H9 (cell line): Measurements from ENCODE around the gene USP21. TPM values are rescaled to one million over a fixed set of nuclear protein-coding genes. Genes with fewer than 3 reads are reported as not detected.

Source experiments
- DNase-seq: peaks from one replicate; pipeline ENCODE4 v3.0.0-alpha.2; 2017
- H2AFZ ChIP-seq: one replicate; pipeline ENCODE4 v1.6.1; 2013; ENCODE audit warnings: mild to moderate bottlenecking, low read length, control low read depth, moderate library complexity
- H2AK5ac ChIP-seq: 2 replicates; pipeline ENCODE4 v1.6.1; 2013; ENCODE audit warnings: low read length, control low read depth, mixed read lengths; ENCODE audit not compliant: insufficient read length
- H2BK120ac ChIP-seq: one replicate; pipeline ENCODE4 v1.6.1; 2013; ENCODE audit warnings: low read depth, mild to moderate bottlenecking, low read length, control low read depth, inconsistent platforms; ENCODE audit not compliant: poor library complexity, severe bottlenecking
- H2BK12ac ChIP-seq: 2 replicates; pipeline ENCODE4 v1.6.1; 2013; ENCODE audit warnings: low read length, control low read depth, mixed read lengths, low read depth; ENCODE audit not compliant: insufficient read length
- H2BK15ac ChIP-seq: 2 replicates; pipeline ENCODE4 v1.6.1; 2013; ENCODE audit warnings: low read depth, low read length, control low read depth
- H2BK20ac ChIP-seq: one replicate; pipeline ENCODE4 v1.6.1; 2013; ENCODE audit warnings: low read depth, mild to moderate bottlenecking, low read length, control low read depth, inconsistent platforms; ENCODE audit not compliant: poor library complexity, severe bottlenecking
- H2BK5ac ChIP-seq: 2 replicates; pipeline ENCODE4 v1.6.1; 2013; ENCODE audit warnings: low read length, control low read depth, mixed read lengths; ENCODE audit not compliant: insufficient read length
- H3K14ac ChIP-seq: 2 replicates; pipeline ENCODE4 v1.6.1; 2013; ENCODE audit warnings: low read length, control low read depth; ENCODE audit not compliant: insufficient read depth
- H3K18ac ChIP-seq: 2 replicates; pipeline ENCODE4 v1.6.1; 2013; ENCODE audit warnings: low read depth, mild to moderate bottlenecking, mixed read lengths, low read length, control low read depth; ENCODE audit not compliant: insufficient read length
- H3K23ac ChIP-seq: 2 replicates; pipeline ENCODE4 v1.6.1; 2013; ENCODE audit warnings: low read length, control low read depth, mixed read lengths, low read depth; ENCODE audit not compliant: insufficient read length
- H3K23me2 ChIP-seq: 2 replicates; pipeline ENCODE4 v1.6.1; 2013; ENCODE audit warnings: low read depth, mild to moderate bottlenecking, mixed read lengths, low read length, control low read depth; ENCODE audit not compliant: insufficient read length, poor library complexity, severe bottlenecking
- H3K27ac ChIP-seq: 2 replicates; pipeline ENCODE4 v1.5.1; 2013; ENCODE audit warnings: low read length, control low read depth, mixed read lengths, low read depth; ENCODE audit not compliant: insufficient read length
- H3K27me3 ChIP-seq: 2 replicates; pipeline ENCODE4 v1.6.1; 2013; ENCODE audit warnings: low read length, control low read depth, inconsistent platforms; ENCODE audit not compliant: insufficient read depth
- H3K4ac ChIP-seq: 2 replicates; pipeline ENCODE4 v1.6.1; 2013; ENCODE audit warnings: low read depth, mild to moderate bottlenecking, control low read depth, inconsistent platforms, low read length, moderate library complexity
- H3K4me1 ChIP-seq: 2 replicates; pipeline ENCODE4 v1.6.1; 2013; ENCODE audit warnings: low read length, control low read depth, inconsistent platforms; ENCODE audit not compliant: insufficient read depth
- H3K4me2 ChIP-seq: 2 replicates; pipeline ENCODE4 v1.6.1; 2013; ENCODE audit warnings: low read length, control low read depth, mixed read lengths; ENCODE audit not compliant: insufficient read length, insufficient read depth
- H3K56ac ChIP-seq: 2 replicates; pipeline ENCODE4 v1.6.1; 2013; ENCODE audit warnings: low read depth, mild to moderate bottlenecking, mixed read lengths, low read length, control low read depth; ENCODE audit not compliant: insufficient read length
- H3K79me1 ChIP-seq: 2 replicates; pipeline ENCODE4 v1.6.1; 2013; ENCODE audit warnings: low read depth, mild to moderate bottlenecking, moderate library complexity, low read length, control low read depth, inconsistent platforms; ENCODE audit not compliant: insufficient read depth, poor library complexity, severe bottlenecking
- H3K79me2 ChIP-seq: 2 replicates; pipeline ENCODE4 v1.6.1; 2013; ENCODE audit warnings: low read length, control low read depth, inconsistent platforms; ENCODE audit not compliant: insufficient read depth
- H3K9ac ChIP-seq: 2 replicates; pipeline ENCODE4 v1.6.1; 2013; ENCODE audit warnings: low read length, control low read depth, mixed read lengths; ENCODE audit not compliant: insufficient read length; ENCODE audit errors: extremely low read depth
- H3K9me3 ChIP-seq: one replicate; pipeline ENCODE4 v1.6.1; 2013; ENCODE audit warnings: low read depth, low read length, inconsistent platforms; ENCODE audit not compliant: control insufficient read depth
- H3T11ph ChIP-seq: one replicate; pipeline ENCODE4 v1.6.1; 2013; ENCODE audit warnings: mild to moderate bottlenecking, low read length, control low read depth, inconsistent platforms
- H4K20me1 ChIP-seq: one replicate; pipeline ENCODE4 v1.6.1; 2013; ENCODE audit not compliant: control insufficient read depth, insufficient read length, insufficient read depth
- H4K5ac ChIP-seq: 2 replicates; pipeline ENCODE4 v1.6.1; 2013; ENCODE audit warnings: low read depth, mild to moderate bottlenecking, mixed read lengths, low read length, control low read depth; ENCODE audit not compliant: insufficient read length
- H4K8ac ChIP-seq: replicated peaks from 2 replicates; pipeline ENCODE4 v1.6.1; 2013; ENCODE audit warnings: low read length, control low read depth, mixed read lengths, low read depth; ENCODE audit not compliant: insufficient read length
- H4K91ac ChIP-seq: 2 replicates; pipeline ENCODE4 v1.6.1; 2013; ENCODE audit warnings: low read depth, mild to moderate bottlenecking, moderate library complexity, mixed read lengths, low read length, control low read depth; ENCODE audit not compliant: insufficient read length
- H3K27ac Mint-ChIP-seq, 3 experiments: 2 replicates in 2 of 3; 3 replicates in 1 of 3; pipeline ENCODE4 v1.8.0; 2020 to 2021; ENCODE audit warnings: mixed read lengths in 3 of 3, mild to moderate bottlenecking in 1 of 3, moderate library complexity in 1 of 3
- H3K27me3 Mint-ChIP-seq: 2 replicates; pipeline ENCODE4 v1.8.0; 2021; ENCODE audit warnings: low read depth, mild to moderate bottlenecking, moderate library complexity, mixed read lengths
- H3K36me3 Mint-ChIP-seq, 3 experiments: 2 replicates in 2 of 3; 3 replicates in 1 of 3; pipeline ENCODE4 v1.8.0; 2020 to 2021; ENCODE audit warnings: low read depth in 3 of 3, mixed read lengths in 3 of 3; ENCODE audit not compliant: insufficient read depth in 1 of 3
- H3K4me1 Mint-ChIP-seq, 2 experiments: 2 replicates each; pipeline ENCODE4 v1.8.0; 2020; ENCODE audit warnings: mixed read lengths in 2 of 2
- H3K4me3 Mint-ChIP-seq, 2 experiments: 2 replicates in 1 of 2; 3 replicates in 1 of 2; pipeline ENCODE4 v1.8.0; 2020 to 2021; ENCODE audit warnings: mild to moderate bottlenecking in 2 of 2, mixed read lengths in 2 of 2, moderate library complexity in 1 of 2
- H3K9me3 Mint-ChIP-seq, 2 experiments: 2 replicates in 1 of 2; 3 replicates in 1 of 2; pipeline ENCODE4 v1.8.0; 2020; ENCODE audit warnings: mild to moderate bottlenecking in 2 of 2, mixed read lengths in 2 of 2, moderate library complexity in 1 of 2
- WGBS: extraction: QIAGEN DNeasy Blood & Tissue Kit; methylation state at CpG from one replicate; pipeline ENCODE4 v1.1.7; 2013; ENCODE audit warnings: missing lambda C conversion rate, low lambda C conversion rate, mixed read lengths; ENCODE audit not compliant: insufficient read length; ENCODE audit errors: extremely low coverage; 5-methylcytosine and 5-hydroxymethylcytosine counted together
- total RNA-seq: library from RNA; stranded (reverse); gene quantifications from 2 replicates; pipeline ENCODE4 v1.2.1, GENCODE V29; 2021
- TF ChIP-seq, protein P1 (sequence below): fragments of 200-600 bp; sonication (generic); conservative IDR thresholded peaks from 3 replicates; pipeline ENCODE4 v1.8.0; 2021; ENCODE audit warnings: antibody characterized with exemption, mild to moderate bottlenecking

Gene USP21
- total RNA-seq, 1 experiment from 2014 or later: 17.9 TPM

DNA sequence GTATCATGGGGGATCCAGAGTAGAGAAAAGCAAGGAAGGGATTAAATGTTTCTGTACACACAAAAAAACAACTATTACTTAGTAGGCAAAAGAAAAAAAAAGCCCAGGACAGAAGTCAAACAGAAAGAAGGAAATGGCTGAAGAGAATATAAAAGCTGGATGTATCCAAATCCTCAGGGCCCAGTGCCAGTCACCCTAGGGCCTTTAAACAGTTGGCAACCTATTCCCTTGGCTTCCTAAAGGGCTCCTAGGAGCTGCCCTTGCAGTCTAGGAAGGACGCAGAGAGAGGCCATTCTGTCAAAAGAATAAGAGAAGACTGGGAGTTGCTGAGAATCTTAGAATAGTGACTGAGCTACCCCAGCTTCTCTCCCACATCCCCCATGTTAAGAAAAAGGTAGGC lies 13.0 kb downstream of the USP21 start:
- H3K79me1 ChIP-seq: no peaks in the 10 kb centered on the region
- no peaks in the 10 kb centered on the region for H3K79me2 ChIP-seq
- H2BK5ac ChIP-seq: no peak overlapping the region
- no peak overlapping the region for H3K9ac ChIP-seq
- no peak overlapping the region for H2AFZ ChIP-seq
- H3K9me3 ChIP-seq: no peaks in the 10 kb centered on the region
- no peak overlapping the region for H4K91ac ChIP-seq
- no peak overlapping the region for H2AK5ac ChIP-seq
- peaks cover 13 to 18% of the 10 kb centered on the region in 2 experiments for H3K4me1 Mint-ChIP-seq
- no peak overlapping the region for H3K18ac ChIP-seq
- H3K56ac ChIP-seq: no peak overlapping the region
- H3T11ph ChIP-seq: no peak overlapping the region
- no peak for DNase-seq
- no CpG with 5 or more reads among the region's 1 CpG for WGBS
- H4K20me1 ChIP-seq: no peaks in the 10 kb centered on the region
- no peak overlapping the region for H3K4me2 ChIP-seq
- H3K4me1 ChIP-seq: no peaks in the 10 kb centered on the region; the same call in 1 of the 2 replicates
- H3K27ac Mint-ChIP-seq: no peak overlapping the region
- H3K4ac ChIP-seq: no peak overlapping the region
- no peak overlapping the region for H3K14ac ChIP-seq
- H3K23me2 ChIP-seq: peaks cover 6% of the 10 kb centered on the region
- peaks cover 25 to 70% (median 69%) of the 10 kb centered on the region in 3 experiments; a peak in 6 of 7 replicates for H3K36me3 Mint-ChIP-seq
- H2BK20ac ChIP-seq: no peak overlapping the region
- H3K27ac ChIP-seq: no peak overlapping the region
- TF ChIP-seq, protein P1, sequence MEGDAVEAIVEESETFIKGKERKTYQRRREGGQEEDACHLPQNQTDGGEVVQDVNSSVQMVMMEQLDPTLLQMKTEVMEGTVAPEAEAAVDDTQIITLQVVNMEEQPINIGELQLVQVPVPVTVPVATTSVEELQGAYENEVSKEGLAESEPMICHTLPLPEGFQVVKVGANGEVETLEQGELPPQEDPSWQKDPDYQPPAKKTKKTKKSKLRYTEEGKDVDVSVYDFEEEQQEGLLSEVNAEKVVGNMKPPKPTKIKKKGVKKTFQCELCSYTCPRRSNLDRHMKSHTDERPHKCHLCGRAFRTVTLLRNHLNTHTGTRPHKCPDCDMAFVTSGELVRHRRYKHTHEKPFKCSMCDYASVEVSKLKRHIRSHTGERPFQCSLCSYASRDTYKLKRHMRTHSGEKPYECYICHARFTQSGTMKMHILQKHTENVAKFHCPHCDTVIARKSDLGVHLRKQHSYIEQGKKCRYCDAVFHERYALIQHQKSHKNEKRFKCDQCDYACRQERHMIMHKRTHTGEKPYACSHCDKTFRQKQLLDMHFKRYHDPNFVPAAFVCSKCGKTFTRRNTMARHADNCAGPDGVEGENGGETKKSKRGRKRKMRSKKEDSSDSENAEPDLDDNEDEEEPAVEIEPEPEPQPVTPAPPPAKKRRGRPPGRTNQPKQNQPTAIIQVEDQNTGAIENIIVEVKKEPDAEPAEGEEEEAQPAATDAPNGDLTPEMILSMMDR: no peak
- H4K8ac ChIP-seq: no peak overlapping the region
- no peak overlapping the region for H3K23ac ChIP-seq
- H3K27me3 ChIP-seq: no peaks in the 10 kb centered on the region
- no peak overlapping the region for H2BK120ac ChIP-seq
- peak overlapping the region in 1 of 2 experiments; percentile 50; a peak in 1 of 5 replicates for H3K4me3 Mint-ChIP-seq
- H3K9me3 Mint-ChIP-seq: no peaks in the 10 kb centered on the region
- no peak overlapping the region for H4K5ac ChIP-seq
- no peak overlapping the region for H2BK12ac ChIP-seq
- H3K27me3 Mint-ChIP-seq: no peaks in the 10 kb centered on the region
- no peak overlapping the region for H2BK15ac ChIP-seq
